Measurements from ENCODE around the gene HDAC4. TPM values are rescaled to one million over a fixed set of nuclear protein-coding genes. Genes with fewer than 3 reads are reported as not detected.
"Not testable (repeated sequence)": the region's sequence is repeated elsewhere in the genome, so short reads cannot be mapped to it uniquely, and the experiment has no call there.

Gene HDAC4
- polyA plus RNA-seq, 3 donors, result 11.8 to 13.0 (median 12.9) TPM

GRCh38 chr2:239047861-239048260 is 353.0 kb downstream of the HDAC4 start:
- no peak for DNase-seq (ENCODE audit: low read depth in 3 of 3, low spot score in 2 of 3)

GRCh38 chr2:239047420-239047819 is 353.4 kb downstream of the HDAC4 start:
- DNase-seq (ENCODE audit: low read depth in 3 of 3, low spot score in 2 of 3), result no peak

DNA sequence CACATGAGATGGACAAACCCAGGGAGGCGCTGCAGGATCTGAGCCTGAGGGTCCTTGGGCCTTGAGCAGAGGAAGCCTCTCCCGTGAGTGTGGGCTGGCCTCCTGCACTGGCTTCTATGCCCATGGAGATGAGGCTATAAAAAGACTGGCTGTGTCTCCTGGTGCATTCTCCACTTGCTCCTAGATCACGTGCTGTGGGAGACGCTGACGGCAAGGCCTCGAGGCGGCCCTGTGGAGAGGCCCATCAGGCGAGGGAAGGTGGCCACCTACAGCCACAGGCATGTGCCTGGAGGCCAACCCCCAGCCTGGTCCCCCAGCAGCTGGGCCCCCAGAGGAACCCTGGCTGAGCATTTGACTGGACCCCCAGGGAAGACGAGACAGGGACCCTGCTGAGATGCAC is 354.0 kb downstream of the HDAC4 start:
- DNase-seq (ENCODE audit: low read depth in 3 of 3, low spot score in 2 of 3), result no peak

GRCh38 chr2:239044336-239044735 is 356.5 kb downstream of the HDAC4 start:
- DNase-seq (ENCODE audit: low read depth in 3 of 3, low spot score in 2 of 3), result no peak

DNA sequence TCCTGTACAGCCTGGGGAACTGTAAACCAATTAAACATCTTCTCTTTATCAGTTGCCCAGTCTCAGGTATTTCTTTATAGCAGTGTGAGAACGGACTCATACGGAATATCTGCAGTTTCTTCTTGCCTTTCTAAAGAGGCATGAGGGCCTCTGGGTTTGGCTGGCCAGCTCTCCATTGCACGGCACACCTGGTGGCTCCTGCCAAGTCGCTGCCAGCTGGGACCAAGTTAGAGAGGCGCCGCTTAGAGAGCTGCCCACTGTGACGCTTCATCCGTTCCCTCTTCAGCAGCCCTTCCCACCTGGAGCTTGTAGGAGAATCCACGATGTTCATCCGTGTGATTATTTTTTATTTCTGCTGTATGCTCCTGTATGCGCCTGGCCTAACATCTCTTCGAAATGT is 357.5 kb downstream of the HDAC4 start:
- no peak for DNase-seq (ENCODE audit: low read depth in 3 of 3, low spot score in 2 of 3)

- DNase-seq (ENCODE audit: low read depth in 3 of 3, low spot score in 2 of 3), result no peak
These were observed 358.1 kb downstream of the HDAC4 start for GRCh38 chr2:239042551-239043320.

- DNase-seq (ENCODE audit: low read depth in 3 of 3, low spot score in 2 of 3), result no peak
These were observed 358.8 kb downstream of the HDAC4 start for GRCh38 chr2:239042046-239042445.

DNA sequence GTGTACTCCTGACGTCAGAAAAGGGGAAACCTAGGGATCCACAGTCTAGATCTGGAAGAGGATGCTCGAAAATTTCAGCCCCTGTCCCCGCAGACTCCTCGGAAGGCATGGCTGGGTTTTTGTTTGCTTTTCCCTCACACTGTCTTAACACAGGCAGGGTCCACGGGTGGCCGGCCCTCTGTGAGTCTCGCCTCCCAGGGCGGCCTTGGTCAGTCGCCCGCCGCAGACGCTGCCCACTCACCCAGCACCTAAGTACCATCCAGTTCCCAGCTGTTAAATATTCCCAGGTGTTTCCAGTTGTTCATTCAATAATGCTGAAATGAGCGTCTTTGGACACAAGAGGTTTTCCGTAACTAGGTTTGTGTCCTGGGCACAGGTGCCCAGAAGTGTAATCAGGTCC is 359.8 kb downstream of the HDAC4 start:
- DNase-seq (ENCODE audit: low read depth in 3 of 3, low spot score in 2 of 3), result no peak

DNA sequence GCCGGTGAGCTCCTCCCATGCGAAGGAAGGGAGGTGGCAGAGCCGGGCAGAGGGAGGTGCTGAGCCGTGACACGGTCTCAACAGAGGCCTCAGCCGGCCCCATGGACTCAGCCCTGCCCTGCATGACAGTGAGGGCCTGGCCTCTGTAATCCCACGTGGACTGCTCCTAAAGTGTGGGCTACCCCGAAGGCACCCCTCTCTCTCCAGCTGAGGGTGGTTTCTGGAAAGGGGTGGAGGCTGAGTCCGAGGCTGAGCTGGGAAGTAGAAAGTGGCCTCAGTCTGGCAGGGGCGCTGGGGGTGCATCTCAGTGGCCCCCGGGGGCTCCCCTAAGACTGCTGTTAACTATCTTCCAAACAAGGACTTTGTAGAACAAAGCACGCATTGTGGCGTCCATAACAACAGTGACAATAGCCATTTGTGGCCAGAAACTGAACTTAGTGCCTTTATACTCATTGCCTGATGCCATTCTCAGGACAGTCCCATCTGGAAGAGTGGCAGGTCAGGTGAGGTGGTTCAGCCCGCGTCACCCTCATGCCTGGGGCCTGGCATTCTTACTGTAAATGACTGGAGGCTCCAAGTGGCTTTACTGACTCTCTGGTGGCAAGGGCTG is 360.6 kb downstream of the HDAC4 start:
- no peak for DNase-seq (ENCODE audit: low read depth in 3 of 3, low spot score in 2 of 3)

DNA sequence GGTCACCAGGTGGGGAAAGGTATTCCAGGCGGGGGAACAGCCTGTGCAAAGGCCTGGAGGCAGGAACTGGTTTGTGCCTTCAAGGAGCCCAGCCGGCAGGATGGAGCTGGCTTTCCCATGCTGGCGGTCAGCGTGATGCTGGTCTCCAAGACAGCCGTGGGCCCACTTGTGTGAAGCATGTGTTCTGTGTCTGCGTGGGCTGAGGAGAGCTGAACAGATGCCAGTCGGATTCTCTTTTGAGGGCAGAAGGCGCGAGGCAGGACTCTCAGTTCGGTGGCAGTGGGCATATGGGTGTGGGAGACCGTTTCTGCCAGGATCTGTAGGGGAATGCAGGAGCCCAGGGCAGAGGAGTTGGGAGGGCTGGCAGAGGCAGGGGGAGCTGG is 361.4 kb downstream of the HDAC4 start:
- no peak for DNase-seq (ENCODE audit: low read depth in 3 of 3, low spot score in 2 of 3)

GRCh38 chr2:239038773-239039478 is 361.9 kb downstream of the HDAC4 start:
- DNase-seq (ENCODE audit: low read depth in 3 of 3, low spot score in 2 of 3), result no peak

- DNase-seq (ENCODE audit: low read depth in 3 of 3, low spot score in 2 of 3), result not testable (repeated sequence)
These were observed 362.5 kb downstream of the HDAC4 start for GRCh38 chr2:239038284-239038683.

- DNase-seq (ENCODE audit: low read depth in 3 of 3, low spot score in 2 of 3), result no peak
These were observed 363.3 kb downstream of the HDAC4 start for GRCh38 chr2:239037559-239037910.

DNA sequence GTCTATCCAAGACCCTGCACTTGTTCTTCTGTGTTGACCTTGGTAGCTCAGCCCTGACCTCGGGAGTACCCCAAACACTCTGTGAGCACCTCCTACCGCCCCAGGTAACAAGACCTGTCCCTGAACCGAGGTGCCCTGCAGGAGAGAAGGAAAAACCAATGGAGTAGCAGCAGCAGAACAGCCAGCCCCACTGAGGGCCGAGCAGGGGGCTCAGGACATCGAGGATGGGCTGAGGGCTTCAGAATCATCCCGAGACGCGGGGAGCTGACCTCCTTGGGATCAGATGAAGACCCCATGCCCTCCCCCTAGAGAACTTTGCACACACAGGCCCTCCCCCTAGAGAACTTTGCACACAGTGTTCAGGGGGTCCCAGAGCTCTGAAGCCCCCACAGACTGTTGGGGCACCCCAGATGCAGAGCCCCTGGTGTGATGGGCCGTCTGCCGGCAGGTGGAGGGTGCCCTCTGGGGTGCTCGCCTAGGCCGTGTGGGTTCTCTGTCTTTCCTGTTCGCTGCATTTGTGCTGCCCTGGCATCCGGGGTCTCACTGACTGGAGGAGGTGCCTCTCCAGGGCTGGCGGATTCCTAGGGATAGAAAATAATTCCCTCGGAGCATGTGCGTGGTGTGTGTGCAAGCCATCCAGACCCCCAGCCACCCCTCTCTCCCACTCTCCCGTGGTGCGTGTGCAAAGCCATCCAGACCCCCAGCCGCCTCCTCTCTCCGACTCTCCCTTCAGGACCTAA is 363.8 kb downstream of the HDAC4 start:
- DNase-seq (ENCODE audit: low read depth in 3 of 3, low spot score in 2 of 3), result no peak

DNA sequence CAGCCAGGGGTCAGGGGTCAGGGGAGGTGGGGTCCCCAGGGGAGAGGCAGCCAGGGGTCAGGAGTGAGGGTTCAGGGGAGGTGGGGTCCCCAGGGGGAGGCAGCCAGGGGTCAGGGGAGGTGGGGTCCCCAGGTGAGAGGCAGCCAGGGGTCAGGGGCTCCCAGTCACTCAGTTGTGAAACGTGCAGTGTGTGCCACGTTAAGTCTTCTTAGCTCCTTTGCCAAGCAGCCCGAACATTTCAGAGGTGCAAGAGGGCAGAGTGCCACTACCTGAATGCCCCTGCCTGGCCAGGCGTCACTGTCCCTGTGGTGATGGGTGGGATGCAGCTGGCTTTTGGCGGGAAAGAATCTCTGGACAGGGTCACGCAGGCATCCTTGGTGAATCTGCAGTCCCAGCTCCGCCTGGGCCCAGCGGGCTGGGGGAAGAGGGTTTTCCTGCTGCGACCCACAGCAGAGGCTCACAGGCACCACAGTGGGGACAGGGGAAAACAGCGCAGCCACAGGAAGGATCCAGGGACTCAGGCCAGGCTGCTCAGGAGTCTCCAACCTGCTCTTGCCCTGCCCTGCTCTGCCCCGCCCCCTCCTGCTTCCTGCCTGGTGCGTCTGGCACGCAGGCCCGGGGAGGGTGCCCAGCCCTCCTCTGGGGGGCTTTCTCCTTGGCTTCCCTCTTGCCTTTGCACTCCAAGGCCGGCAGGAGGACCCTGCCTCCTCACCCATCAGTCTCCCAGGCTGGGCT is 364.7 kb downstream of the HDAC4 start:
- no peak for DNase-seq (ENCODE audit: low read depth in 3 of 3, low spot score in 2 of 3)

GRCh38 chr2:239035361-239035814 is 365.4 kb downstream of the HDAC4 start:
- no peak for DNase-seq (ENCODE audit: low read depth in 3 of 3, low spot score in 2 of 3)

DNA sequence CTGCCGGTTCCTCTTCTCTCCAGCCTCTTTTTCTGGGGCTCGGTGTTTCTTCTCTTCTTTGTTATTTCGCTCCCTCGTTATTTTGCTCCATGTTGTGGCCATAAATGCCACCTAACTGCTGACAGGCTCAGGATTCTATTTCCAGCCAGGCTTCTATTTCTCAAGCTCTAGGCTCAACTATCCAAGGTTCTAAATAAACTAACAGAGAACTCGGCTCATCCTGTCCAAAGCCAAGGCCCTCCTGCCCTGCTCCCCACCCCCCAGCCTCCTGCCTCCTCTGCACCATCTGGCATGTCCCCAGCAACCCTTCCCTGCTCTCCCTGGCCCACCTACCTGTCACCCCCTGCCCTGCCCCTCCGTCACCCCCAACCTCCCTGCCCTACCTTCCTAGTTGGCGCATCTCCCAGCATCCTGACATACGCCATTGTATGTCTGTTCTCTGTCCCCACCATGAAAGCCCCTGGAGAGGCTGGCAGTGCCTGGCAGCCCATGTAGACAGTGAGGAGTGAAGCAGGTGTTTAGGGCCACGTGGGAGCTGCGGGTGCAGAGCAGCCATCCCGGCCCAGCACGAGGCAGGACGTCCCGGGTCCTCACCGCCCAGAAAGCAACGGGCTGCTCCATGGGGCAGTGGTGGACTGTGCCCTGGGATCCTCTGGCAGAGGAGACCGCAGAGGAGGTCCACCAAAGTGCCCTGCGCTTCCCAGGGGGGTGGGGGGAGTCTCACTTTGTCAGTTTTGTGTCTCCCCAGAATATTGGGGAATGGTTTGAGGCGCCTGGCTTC is 366.1 kb downstream of the HDAC4 start:
- DNase-seq (ENCODE audit: low read depth in 3 of 3, low spot score in 2 of 3), result no peak

- no peak for DNase-seq (ENCODE audit: low read depth in 3 of 3, low spot score in 2 of 3)
These were observed 366.8 kb downstream of the HDAC4 start for GRCh38 chr2:239033801-239034560.

- DNase-seq (ENCODE audit: low read depth in 3 of 3, low spot score in 2 of 3), result no peak
These were observed 370.9 kb downstream of the HDAC4 start for GRCh38 chr2:239029958-239030357.
